GM21619 (cell line): ENCODE data around the gene POU2F3.

ENCODE experiments used
- ATAC-seq: cut with Tn5 transposase; IDR thresholded peaks from one replicate; pipeline ENCODE4 v1.9.1; 2021; ENCODE audit not compliant: unreplicated experiment

The POU2F3 gene

DNA sequence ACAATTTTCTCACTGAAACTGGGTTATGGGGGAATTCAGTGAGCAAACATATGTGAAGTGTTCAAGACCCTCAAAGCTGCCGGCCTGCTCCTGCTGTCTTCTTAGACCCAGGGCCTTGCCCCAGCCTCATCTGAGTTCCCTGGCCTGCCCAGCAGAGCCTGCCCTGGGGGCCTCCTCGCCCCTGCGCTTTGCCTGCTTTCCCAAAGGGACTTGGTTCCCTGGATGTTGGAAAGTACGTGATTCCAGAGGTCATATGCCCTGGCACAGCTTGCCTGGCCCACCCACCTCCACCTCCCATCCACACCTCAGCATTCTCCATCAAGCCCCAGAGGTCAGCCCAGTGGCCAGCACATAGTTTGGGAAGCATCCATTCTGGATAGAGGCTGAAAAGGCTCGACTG, 13.7 kb upstream of the POU2F3 start:
- ATAC-seq: no peak

DNA sequence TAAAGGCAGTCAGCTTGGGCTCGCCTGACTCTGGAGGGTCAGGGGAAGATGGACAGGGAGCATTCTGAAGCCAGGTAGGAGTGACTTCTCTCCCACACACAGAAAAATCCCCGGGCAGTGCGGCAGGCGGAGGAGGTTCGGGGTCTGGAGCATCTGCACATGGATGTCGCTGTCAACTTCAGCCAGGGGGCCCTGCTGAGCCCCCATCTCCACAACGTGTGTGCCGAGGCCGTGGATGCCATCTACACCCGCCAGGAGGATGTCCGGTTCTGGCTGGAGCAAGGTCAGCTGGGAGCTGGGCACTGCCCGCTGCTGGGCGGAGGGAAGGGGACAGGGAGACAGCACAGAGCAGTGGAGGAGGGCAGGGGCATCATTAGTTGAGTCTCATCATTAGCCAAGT, 13.2 kb upstream of the POU2F3 start:
- no peak for ATAC-seq

DNA sequence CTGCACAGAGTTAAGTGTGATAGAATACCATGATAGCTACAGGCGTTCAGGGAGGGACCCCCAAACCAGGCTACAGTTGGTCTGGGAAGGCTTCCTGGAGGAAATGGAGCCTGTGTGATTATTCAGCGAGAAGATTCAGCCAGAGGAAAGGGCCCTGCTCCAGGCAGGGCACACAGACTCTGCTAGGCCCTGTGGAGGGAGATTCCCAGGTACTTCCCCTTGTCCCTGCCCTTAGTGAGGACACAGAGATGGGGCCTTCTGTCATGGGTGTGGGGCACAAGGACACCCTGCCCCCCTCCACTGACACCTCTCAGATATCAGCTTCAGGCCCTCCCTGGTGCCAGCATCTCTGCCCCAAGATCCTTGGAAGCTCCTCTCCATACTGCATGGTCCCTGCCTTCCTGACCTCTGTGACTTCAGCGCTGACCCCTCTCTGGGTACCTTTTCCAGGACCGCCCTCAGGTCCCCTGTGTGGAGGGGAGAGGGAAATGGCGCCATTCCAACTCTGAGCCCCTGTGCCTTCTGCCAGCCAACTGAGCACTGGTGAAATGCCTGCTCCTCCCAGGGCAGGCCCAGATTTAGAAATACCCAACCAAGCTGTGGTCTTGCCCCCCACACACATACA, 12.6 kb upstream of the POU2F3 start:
- ATAC-seq: no peak

DNA sequence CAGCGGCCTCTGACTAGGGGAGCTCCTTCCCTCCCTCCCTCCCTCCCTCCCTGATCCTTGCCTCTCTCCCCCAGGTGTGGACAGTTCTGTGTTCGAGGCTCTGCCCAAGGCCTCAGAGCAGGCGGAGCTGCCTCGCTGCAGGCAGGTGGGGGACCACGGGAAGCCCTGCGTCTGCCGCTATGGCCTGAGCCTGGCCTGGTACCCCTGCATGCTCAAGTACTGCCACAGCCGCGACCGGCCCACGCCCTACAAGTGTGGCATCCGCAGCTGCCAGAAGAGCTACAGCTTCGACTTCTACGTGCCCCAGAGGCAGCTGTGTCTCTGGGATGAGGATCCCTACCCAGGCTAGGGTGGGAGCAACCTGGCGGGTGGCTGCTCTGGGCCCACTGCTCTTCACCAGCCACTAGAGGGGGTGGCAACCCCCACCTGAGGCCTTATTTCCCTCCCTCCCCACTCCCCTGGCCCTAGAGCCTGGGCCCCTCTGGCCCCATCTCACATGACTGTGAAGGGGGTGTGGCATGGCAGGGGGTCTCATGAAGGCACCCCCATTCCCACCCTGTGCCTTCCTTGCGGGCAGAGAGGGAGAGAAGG, 11.1 kb upstream of the POU2F3 start:
- no peak for ATAC-seq

DNA sequence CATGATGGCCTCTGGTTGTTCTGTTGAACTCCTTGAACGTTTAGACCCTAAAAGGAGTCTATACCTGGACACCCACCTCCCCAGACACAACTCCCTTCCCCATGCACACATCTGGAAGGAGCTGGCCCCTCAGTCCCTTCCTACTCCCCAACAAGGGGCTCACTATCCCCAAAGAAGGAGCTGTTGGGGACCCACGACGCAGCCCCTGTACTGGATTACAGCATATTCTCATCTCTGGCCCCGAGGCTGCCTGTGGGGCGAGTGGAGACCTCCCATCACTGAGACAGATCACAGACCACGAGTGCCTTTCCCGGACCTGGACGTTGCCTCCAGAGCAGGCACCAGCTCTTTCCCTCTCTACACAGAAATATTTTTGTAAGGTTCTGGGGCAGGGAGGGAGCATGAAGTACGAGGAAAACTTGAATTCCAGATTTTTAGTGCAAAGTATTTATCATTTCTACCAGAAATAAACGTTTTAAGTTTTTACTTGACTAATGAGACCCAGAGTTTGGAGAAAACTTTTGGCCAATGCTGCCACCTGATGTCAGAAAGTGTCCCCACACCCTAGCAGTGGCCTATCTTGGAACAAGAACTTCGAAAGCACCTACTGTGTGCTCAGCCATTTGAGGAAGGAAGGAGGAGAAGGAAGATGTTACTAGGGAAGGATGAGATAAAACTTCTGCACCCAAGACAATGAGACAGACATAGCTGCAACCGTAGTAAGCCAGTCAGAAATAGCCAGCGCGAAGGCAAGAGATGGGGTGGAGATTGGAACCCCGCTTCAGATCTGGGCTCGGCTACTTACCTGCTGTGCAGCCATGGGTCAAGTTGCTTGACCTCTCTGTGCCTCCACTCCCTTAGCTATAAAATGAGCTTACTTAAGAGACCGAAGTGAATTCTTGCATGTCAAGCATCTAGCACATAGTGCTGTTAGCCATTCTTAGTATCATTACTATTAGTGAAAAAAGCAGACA, 10.2 kb upstream of the POU2F3 start:
- ATAC-seq: no peak

DNA sequence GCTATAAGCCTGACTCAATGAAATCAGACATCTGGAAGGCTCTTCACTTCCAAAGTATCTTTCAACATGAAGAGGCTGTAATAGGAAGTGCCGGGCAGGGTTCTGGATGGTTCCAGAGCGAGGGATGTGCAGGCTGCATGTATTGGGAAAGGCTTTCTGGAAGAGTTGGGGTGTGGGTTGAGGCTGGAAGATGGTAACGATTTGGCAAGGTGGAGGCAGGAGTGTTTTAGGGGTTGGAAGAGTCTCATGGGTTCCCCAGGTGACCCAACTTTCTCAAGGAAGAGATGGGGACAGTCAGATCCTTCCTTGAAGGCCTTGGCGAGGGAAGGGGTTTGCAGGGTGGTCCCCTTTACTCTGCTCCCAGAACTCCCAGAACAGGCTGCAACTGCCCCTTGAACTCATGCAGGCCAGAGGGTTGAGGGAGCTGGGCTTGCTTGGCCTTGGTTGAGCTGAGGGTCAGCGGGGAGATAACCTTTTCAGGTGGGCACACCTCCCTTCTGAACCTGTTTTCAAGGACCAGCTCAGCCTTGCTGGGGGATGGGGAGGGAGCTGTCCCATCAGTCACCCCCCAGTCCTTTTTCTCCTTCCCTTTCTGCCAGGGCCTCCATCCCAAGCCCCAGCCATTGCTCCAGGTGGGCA, 9.4 kb upstream of the POU2F3 start:
- no peak for ATAC-seq

DNA sequence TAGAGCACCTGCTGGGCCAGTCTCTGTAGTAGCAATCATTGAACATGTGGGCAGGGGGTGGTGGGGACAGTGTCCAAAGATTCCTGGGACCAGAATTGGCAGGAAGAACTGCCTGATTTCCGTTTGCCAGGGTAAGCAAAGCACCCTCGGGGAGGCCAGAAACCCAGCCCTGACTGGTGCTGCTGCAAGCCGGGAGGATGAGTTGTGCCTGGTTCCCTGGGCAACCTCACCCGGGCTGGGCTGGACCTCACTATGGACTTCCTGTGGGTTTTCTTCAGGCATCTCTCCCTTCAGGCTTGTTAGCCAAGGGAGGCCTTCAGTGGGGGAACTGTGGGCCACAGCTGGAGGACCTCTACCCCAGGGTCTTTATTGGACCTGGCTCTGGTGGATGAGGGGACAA, 8.0 kb upstream of the POU2F3 start:
- ATAC-seq: no peak

DNA sequence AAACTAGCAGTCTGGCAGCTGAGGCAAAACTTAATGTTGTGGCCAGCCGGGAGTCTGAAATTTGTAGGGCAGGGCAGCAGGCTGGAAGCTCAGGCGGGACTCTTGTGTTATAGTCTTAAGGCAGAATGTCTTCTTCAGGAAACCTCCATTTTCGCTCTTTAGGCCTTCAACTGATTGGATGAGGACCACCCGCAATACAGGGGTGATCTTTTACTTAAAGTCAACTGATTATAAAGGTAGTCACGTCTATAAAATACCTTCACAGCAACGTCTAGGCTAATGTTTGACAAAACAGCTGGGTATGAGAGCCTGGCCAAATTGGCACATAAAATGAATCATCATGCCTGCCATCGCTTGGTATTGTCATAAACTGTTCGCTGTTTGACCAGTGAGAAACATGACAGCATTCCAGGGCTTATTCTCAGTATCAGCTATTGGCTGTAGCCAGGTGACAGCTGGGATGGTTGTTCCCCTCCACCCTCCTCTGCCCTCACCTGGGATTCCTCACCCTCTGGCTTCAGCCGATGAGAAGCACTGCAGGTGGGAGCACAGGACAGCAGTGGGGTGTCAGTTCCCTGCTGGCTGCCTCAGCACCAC, 6.6 kb upstream of the POU2F3 start:
- ATAC-seq: no peak

DNA sequence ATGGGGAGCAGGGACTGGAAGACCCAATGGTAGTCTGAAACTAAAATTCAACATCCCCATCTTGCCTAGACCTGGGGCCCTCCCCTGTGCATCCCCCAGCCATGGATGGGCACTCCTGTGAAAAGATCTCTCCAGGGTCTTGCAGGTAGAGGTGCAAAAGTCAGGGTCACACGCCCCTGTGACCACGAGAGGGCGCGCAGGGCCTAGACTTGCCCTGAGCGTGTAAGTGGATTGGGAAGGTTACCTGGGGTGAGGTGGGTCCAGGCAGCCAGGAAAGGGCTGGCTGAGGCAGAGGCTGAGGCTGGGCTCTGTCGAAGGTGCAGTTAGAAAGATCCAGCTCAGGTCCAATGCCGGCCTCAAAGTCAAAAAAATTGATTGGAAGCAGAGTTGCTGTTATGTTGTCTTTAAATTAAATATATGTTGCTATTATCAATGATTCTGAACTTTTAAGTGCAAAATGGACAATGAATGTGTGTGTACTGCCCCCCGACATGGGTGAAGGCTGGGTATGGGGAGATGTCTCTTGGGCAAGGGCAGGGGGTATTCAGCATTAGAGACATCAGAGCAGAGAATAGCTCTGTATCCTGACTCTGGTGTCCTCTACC, 4.8 kb upstream of the POU2F3 start:
- ATAC-seq: no peak

DNA sequence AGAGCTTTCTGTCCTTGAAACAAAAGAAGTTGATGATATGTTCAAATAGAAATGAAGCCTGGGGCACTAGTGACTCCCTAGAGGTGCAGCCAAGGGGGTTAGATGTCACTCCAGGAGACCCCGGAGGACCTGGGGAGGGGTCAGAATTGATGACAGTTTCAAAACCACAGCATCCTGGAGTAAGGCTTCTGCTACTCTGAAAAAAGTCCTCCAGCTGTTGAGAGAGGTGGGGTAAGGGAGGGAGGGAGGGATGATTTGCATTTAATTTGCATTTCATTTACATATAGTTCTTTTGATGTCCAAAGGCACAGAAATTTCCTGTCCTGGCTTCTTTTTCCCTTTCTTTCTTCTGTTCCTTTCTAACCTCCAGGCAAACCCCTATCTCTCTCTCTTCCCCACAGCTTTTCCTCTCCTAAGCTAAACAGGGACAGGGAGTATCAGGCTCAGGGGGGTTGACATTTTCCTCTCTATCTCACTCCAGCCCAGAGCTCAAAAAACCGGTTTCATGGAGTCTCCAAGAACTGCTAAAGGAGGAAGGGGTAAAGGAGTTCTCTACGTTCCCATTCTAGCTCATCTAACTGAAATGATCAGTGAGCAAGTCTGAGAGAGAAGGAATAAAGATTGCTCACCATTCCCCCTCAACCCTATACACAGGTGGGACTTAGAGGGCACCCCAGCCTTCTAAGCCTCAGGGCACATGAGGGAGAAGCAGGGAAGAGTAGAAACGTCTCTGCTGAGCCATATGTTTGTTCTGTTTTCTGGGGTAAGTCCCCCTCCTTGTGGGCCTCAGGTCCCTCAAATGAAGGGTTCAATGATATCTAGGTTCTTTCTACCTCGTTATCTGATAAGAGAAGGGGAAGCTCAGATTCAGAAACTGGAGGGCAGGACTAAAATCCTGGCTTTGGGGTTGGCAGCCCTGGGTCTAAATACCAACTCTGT, 3.5 kb upstream of the POU2F3 start:
- no peak for ATAC-seq

DNA sequence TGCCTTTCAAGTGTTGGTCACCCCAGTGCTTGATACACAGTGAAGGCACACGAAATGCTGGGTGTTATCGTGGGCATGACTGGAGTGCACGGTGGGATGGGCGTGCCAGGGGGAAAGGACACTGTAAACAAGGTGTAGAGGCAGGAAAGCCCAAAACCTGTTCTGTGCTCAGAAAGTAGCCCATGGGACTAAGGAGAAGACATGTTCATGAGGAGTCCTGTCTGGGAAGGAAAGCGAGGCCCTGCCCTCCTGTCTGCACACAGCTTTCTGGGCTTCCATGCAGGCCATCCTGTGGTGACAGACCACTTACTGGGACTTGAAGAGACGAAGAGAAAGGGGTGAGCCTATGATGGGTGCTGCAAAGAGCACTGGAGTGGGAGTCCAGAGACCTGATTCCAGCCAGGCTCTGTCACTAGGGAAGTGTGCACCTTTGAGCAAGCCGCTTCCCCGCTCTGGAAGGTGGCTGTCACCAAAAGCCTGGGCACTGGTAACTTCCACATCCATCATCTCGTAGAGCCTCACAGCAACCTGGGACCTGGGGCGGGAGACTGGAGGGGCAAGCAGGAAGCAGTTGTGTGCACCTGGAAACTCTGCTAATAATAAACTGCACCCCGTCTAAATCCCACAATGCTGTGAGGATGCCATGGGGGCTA, 846 bp upstream of the POU2F3 start:
- no peak for ATAC-seq

DNA sequence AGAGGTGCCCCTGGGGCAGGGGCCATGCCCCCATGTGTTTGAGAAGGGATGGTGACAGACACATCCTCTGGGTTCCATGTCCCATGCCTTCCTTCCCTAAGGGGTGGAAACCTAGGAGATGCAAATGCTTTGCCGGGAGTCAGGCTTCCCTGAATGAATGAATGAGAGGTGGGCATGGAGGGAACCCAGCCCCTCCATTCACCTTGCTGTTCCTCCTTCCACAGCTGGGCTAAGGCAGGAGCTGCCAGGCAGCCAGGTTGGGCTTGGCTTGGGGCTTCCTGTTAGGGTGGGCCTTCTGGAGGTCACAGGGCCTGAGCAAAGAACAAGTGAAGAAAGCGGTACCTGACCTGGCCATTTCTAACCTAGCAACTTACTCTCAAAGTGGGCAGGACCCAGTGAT, 926 bp downstream of the POU2F3 start:
- ATAC-seq: no peak

DNA sequence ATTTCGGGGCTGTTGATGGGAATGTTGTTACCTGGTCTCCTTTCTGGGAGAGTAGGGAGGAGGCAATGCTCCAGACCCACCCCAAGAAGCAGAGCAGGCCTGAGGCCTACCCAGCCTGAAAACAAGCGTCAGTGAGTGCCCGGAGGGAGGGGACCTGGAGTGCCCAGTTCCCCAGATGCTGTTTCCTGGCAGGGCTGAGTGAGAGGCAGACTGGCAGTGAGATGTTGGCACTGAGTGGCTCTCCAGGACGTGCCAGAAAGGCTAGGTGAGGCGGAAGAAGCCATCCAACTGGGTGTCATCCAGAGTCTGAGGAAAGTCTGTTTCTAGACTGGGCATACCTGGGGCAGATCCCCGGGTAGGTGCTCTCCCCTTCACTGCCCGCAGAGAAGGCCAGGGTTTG, 1.3 kb downstream of the POU2F3 start:
- ATAC-seq: no peak

DNA sequence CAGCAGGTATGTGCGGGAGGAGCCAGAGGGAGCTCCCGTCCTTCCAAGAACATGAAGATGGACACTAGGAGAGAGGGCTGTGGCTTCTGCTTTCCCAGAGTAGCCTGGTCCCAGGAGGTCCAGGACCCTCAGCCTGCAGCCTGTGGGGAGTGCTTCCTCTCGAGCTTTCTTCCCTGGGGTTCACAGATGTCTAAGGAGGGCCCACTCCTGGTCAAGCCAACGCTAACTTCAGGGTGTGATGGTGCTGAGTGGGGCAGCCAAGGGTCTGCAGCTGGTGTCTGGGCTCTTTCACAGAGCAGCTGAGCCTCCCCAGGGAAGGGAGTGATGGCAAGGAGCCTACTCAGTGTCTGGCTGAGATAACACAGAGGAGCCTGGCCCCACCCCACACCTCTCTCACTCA, 3.3 kb downstream of the POU2F3 start:
- no peak for ATAC-seq

DNA sequence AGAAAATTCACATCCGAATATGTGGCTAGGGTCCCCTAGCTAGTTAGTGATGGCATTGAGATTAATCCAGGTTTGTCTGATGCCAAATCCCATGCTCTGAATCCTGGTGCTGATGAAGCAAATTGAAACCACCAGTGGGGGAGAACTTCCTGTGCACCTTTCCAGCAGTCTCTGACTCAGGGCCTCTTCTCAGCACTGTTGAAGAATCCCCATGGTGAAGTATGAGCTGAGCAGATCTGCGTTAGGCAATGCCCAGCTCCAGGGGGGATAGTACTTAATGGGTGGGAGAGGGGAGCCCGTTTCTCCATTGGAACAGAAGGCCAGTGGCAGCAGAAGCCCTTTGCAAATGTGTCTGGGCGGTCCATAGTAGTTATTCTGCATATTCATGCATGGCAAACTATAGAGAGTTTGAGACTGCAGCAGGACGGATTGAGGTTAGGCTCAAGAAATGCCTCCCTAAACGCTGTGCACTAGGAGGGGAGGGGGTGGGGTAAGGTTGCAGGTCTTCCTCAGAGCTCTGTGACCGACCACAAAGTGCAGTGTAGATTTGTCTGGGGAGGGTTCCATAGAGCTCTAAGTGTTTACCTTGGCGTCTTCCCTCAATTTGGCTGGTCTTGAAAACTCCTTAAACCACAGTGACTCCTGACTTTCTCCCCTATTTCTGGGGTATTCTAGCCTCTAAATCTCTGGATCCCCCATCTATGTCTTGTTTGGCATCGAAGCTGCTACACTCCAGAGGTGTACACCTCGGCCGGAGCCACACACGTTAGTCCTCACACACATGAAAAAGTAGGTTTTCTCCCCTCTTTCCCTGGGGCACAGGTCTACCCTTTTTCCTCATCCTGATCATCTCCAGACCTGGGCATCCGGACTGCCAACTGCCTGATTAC, 4.8 kb downstream of the POU2F3 start:
- no peak for ATAC-seq

DNA sequence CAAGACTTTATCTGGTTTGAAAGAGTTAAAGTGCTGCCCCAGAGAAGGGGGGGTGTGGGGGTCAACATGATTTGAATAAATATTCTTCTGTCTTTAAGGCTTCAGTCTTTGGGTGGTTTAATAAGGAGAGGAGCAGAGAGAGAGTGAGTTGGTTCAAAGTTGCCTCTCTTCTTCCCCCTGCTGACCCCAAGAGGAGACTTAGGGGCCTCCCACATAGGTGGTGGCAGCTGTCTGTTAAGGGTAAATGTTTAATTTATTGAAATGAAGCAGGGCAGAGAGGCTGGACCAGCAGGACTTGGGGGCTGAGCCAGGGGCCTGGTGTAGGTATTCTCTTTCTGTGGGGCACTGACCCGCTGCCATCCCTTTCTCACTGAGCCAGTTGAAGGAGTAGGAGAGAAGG, 5.5 kb downstream of the POU2F3 start:
- ATAC-seq: no peak

DNA sequence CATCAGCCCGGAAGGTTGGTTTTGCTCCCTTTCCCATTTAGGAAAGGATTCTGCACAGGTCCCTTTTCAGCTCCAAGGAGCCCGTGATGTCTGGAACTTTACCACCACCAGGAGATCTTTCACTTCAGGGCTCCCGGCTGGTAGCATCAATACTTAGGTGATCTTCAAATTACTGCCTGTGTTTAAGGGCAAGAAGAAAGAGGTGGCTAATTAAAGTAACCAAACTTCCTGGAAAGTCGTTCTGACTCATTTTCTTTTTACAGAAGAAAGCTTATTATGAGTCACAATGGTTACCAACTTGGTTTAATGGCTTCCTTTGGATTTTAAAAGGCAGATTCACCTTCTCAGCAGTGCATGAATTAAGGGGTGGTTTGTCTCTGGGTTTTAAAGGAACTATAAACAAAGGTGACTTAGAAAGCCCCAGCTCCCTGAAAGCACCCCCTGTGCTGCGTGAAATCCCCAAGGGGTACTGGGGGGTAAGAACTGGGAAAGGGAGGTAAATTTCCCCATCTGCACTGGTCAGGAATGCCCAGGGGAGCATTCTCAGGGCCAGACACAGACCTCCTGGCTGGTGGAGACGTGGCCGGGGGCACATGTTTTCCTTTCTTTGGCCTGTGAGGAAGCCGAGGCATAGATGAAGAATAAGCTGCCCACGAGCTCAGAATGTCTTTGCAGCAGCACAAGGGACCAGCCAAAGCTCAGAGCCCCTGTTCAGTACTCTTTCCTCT, 8.8 kb downstream of the POU2F3 start:
- peak; percentile 76 for ATAC-seq
